Lower leg skin (tissue), 4 donors: ENCODE data around the gene CCNI2. TPM values are rescaled to one million over a fixed set of nuclear protein-coding genes. Genes with fewer than 3 reads are reported as not detected.

ENCODE experiments used
- DNase-seq, 2 donors: peaks; one replicate each; pipeline ENCODE4 v3.0.0-alpha.2; 2019; ENCODE audit warnings: low spot score in 2 of 2
- H3K4me3 ChIP-seq: fragments of 200-600 bp; sonication (generic); 2 replicates; pipeline ENCODE4 v1.5.1; 2017; ENCODE audit warnings: mild to moderate bottlenecking, low read depth; ENCODE audit not compliant: poor library complexity, severe bottlenecking
- POLR2A ChIP-seq, 2 donors: fragments of 450-650 bp; IDR thresholded peaks; one replicate each; pipeline ENCODE4 v1.6.1; 2016 to 2017; ENCODE audit warnings: antibody characterized with exemption in 2 of 2, mild to moderate bottlenecking in 1 of 2, moderate library complexity in 1 of 2
- WGBS, 2 donors: methylation state at CpG; one replicate each; pipeline ENCODE4 v1.1.5; 2018; 5-methylcytosine and 5-hydroxymethylcytosine counted together
- intact Hi-C: fragments of 100-400 bp; cut with DNase I; formaldehyde crosslinking; loops from one replicate; pipeline ENCODE4 v1.15.0; 2023; ENCODE audit warnings: low total_unique reads
- total RNA-seq, 4 donors: library from RNA; depleted of rRNA; stranded (reverse); fragments of >200 nt; gene quantifications; one replicate each; pipeline ENCODE4 v1.1.0, GENCODE V29; 2016
- TF ChIP-seq, protein P1 (sequence below), 3 donors: fragments of 450-650 bp; IDR thresholded peaks; one replicate each; pipeline ENCODE4 v1.5.1; 2016; ENCODE audit warnings: antibody characterized with exemption in 3 of 3, mild to moderate bottlenecking in 3 of 3, moderate library complexity in 2 of 3

The CCNI2 gene
- total RNA-seq, 4 donors from 2014 or later = 0.49 to 0.74 TPM; not detected in 2

DNA sequence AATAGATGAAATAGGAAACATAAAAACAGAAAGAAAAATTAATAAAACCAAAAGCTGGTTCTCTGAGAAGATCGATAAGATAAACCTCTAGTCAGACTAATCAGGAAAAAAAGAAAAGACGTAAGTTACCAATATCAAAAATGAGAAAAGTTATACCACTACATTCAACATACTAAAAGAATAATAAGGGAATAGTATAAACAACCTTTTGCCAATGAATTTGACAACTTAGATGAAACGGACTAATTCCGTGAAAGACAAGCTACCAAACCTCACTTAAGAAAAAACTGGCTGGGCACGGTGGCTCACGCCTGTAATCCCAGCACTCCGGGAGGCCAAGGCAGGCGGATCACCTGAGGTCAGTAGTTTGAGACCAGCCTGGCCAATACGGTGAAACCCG lies 17.3 kb upstream of the CCNI2 start:
- no peak overlapping the region for H3K4me3 ChIP-seq
- 90 to 96% methylated on average over 10 of the region's 10 CpGs for WGBS, 2 donors
- DNase-seq = no peak
- TF ChIP-seq, protein P1, sequence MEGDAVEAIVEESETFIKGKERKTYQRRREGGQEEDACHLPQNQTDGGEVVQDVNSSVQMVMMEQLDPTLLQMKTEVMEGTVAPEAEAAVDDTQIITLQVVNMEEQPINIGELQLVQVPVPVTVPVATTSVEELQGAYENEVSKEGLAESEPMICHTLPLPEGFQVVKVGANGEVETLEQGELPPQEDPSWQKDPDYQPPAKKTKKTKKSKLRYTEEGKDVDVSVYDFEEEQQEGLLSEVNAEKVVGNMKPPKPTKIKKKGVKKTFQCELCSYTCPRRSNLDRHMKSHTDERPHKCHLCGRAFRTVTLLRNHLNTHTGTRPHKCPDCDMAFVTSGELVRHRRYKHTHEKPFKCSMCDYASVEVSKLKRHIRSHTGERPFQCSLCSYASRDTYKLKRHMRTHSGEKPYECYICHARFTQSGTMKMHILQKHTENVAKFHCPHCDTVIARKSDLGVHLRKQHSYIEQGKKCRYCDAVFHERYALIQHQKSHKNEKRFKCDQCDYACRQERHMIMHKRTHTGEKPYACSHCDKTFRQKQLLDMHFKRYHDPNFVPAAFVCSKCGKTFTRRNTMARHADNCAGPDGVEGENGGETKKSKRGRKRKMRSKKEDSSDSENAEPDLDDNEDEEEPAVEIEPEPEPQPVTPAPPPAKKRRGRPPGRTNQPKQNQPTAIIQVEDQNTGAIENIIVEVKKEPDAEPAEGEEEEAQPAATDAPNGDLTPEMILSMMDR (IDR thresholded peaks at IDR 0.05) = no peak
- TF ChIP-seq POLR2A (IDR thresholded peaks at IDR 0.05) = no peak
- intact Hi-C loops = no loop called here

DNA sequence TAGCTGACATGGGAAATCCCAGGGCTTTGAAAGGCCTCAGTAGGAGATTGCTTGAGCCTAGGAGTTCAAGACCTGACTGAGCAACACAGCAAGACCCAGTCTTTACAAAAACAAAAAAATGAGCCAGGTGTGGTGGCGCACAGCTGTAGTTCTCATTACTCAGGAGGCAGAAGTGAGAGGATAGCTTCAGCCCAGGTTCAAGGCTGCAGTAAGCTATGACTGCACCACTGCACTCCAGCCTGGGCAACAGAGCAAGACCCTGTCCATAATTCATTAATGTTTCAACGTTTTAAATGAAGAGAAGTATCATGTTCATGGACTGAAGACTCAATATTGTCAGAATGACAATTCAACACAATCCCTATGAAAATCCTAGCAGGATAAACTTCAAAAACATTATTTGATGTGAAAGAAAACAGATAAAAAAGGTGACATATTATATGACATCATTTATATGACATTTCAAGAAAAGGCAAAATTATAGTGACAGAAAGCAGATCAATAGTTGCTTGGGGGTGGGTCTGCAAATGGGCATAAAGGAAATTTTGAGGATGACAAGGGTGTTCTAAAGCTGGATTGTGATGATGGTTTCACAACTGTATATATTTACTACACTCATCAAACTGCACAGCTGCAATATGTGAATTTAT lies 13.6 kb upstream of the CCNI2 start:
- no peak for DNase-seq
- TF ChIP-seq POLR2A (IDR thresholded peaks at IDR 0.05) = no peak
- TF ChIP-seq, protein P1 (IDR thresholded peaks at IDR 0.05) = no peak
- intact Hi-C loops = no loop called here
- no peak overlapping the region for H3K4me3 ChIP-seq
- 83 to 85% methylated on average over 2 of the region's 2 CpGs for WGBS, 2 donors

DNA sequence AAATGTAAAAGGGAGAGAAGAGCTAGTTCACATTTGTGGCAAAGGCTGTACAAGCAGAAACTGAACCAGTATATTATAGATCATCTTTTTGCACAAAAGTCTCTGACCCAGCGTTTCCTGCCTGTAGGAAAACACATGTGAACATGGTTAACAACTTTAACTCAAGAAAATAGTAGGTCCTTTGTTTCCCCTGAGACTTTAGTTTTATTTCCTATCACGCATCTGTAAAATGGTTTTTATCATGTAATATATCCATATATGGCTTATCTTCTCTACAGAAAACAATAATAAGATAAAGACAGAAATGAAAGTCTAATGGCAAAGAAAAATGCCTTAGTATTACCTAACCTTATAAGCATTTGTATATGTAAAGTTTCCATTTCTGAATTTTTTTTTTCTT lies 12.5 kb upstream of the CCNI2 start:
- H3K4me3 ChIP-seq = no peak overlapping the region
- TF ChIP-seq, protein P1 (IDR thresholded peaks at IDR 0.05) = no peak
- TF ChIP-seq POLR2A (IDR thresholded peaks at IDR 0.05) = no peak
- no peak for DNase-seq
- 82 to 85% methylated on average over 2 of the region's 2 CpGs for WGBS, 2 donors
- intact Hi-C loops = no loop called here

DNA sequence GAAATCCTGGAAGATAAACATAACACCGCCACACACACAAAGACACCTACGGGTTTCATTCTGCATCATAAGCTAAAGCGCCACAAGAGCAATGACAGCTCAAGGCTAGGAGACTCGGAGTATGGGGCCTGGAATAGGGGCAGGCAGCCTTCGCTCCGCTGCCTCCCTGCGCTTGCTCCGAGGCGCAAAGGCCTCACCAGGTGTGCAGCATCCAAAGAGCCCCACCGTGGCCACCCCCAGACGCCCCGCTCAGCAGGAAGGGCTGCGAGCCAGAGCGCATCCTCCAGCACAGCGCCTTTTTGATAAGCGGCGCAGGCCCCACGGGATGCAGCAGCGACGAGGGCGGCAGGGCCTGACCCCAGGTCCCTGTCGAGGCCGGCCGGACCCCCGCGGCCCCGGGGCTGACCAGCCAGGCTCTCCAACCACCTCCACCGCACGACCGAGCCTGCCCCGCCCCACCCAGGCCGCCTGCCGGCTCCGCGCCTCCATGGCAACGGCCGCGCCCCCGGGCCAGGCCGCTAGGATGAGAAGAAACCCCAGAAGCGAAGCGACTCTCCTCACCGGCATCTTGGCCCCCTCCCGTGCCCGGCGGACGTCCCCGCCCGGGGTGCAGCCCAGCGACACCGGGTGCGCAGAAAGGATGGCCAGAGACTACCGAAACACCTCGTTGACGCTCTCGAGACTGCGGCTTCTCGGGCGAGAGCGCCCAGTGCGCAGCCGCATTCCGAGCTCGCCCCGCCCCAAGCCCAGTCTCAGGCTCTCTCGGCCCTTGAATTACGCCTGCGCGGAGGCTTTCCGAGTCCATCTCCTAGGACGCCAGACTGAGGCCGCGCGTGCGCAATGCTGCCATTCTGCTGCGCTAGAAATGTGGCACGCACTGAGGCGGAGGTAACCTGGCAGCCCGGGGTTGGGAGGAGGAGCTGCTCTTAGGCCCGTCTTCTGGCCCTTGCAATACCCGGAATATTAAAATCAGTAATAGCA lies 10.1 kb upstream of the CCNI2 start, which contains the start of gene KIF3A:
KIF3A (minus strand) TSS at position 694 of the 981 bp plus-strand sequence; CDS start at position 567, 127 bp downstream.
- intact Hi-C loops = no loop called here
- TF ChIP-seq POLR2A (IDR thresholded peaks at IDR 0.05) = no peak
- TF ChIP-seq, protein P1 (IDR thresholded peaks at IDR 0.05) = no peak
- H3K4me3 ChIP-seq = peak within 1 kb of the TSS; percentile 62
- 1 to 3% methylated on average over 19 to 33 of the region's 81 CpGs for WGBS, 2 donors
- DNase-seq = peak; percentile 91 to 99

DNA sequence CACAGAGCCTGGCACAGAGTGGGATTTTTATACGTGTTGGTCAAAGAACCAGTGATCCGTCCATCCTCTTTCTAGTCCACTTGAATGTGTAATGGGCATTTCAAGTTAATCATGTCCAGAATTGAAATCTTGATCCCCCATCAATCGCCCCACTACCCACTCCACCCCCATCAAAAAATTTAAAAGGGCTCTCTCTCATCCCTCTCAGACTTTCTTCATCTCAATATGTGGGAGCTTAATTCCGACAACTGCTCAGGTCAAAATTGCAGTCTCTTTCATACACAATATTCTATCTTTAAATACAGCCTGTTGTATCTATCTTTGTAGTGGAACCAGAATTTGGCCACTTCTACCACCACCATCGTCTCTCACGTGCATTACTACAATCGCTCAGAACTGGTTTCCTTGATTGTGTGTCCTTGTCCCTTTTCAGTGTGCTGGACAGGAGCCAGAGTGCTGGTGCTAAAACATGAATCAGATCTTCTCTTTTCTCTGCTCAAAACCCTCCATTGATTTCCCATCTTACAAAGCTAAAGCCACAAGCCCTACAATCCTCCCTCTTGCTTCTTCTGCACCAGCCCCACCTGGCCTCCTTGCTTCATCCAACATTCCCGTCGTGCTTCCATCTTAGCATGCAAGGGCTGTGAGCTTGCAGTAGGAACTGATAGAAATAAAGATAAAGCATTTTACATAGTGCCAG lies 9.1 kb upstream of the CCNI2 start:
- TF ChIP-seq, protein P1 (IDR thresholded peaks at IDR 0.05) = no peak
- no peak for TF ChIP-seq POLR2A (IDR thresholded peaks at IDR 0.05)
- intact Hi-C loops = no loop called here
- no peak for DNase-seq
- WGBS, 2 donors = 67 to 69% methylated on average over 9 of the region's 9 CpGs
- H3K4me3 ChIP-seq = no peak overlapping the region
